Femur (tissue), 1 donor: ENCODE data around the gene TLE4.
"Not testable (repeated sequence)": the region's sequence is repeated elsewhere in the genome, so short reads cannot be mapped to it uniquely, and the experiment has no call there.

Source experiments
- DNase-seq: peaks from one replicate; pipeline ENCODE4 v3.0.0-alpha.2; 2017

The TLE4 gene

DNA sequence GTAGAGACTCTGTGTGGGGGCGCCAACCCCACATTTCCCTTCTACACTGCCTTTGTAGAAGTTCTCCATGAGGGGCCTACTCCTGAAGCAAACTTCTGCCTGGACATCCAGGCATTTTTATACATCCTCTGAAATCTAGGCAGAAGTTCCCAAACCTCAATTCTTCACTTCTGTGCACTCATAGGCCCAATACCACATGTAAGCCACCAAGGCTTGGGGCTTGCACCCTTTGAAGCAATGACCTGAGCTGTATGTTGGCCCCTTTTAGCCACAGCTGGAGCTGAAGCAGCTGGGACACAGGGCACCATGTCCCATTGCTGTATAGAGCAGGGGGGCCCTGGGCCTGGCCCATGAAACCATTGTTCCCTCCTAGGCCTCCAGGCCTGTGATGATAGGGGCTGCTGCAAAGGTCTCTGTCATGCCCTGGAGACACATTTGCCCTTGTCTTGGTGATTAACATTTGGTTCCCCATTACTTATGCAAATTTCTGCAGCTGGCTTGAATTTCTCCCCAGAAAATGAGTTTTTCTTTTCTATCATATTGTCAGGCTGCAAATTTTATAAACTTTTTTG, 180.2 kb downstream of the TLE4 start:
- not testable (repeated sequence) for DNase-seq

GRCh38 chr9:79756414-79756813, 184.6 kb downstream of the TLE4 start:
- DNase-seq: no peak

- DNase-seq: no peak
Measured at GRCh38 chr9:79757074-79757473, 185.3 kb downstream of the TLE4 start.

- no peak for DNase-seq
Measured at GRCh38 chr9:79757881-79758669, 186.3 kb downstream of the TLE4 start.

GRCh38 chr9:79759460-79759859, 187.7 kb downstream of the TLE4 start:
- no peak for DNase-seq

GRCh38 chr9:79762070-79762469, 190.3 kb downstream of the TLE4 start:
- peak; percentile 23 for DNase-seq

- peak; percentile 31 for DNase-seq
Measured at GRCh38 chr9:79763671-79764285, 192.0 kb downstream of the TLE4 start.

- DNase-seq: peak; percentile 72
Measured at GRCh38 chr9:79764374-79764773, 192.6 kb downstream of the TLE4 start.

GRCh38 chr9:79765466-79765865, 193.7 kb downstream of the TLE4 start:
- DNase-seq: no peak

- no peak for DNase-seq
Measured at GRCh38 chr9:79766091-79766490, 194.3 kb downstream of the TLE4 start.

GRCh38 chr9:79768194-79768593, 196.4 kb downstream of the TLE4 start:
- no peak for DNase-seq

GRCh38 chr9:79769476-79770275, 197.9 kb downstream of the TLE4 start:
- no peak for DNase-seq

DNA sequence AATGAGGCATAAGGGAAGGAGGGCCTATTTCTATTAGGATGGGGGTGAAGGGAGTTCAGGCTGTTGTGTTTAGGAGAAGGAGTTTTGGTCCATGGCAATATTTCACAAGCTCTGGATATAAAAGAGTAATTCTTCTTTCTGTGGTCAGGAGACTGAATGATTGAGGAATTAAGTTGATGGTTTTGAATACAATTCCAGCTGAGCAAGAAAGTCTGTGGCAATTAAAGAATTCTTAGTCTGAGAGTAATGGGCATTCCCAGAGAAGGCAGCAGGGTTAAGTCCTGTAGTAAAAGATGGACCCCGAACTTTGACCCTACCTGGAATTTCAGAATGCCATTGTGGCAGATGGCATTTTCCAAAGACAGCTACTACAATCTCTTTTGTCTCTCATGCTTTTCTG, 202.6 kb downstream of the TLE4 start:
- no peak for DNase-seq
